H1 (cell line): ENCODE data around the gene KCNAB2. TPM values are rescaled to one million over a fixed set of nuclear protein-coding genes. Genes with fewer than 3 reads are reported as not detected.

ENCODE experiments used
- CTCF ChIA-PET: fragments of 300-600 bp; sonication (Branson Sonifier 250); formaldehyde crosslinking; loops from one replicate; lab custom pipeline; 2021; ENCODE audit not compliant: partially characterized antibody; lab: Charles Lee
- POLR2A ChIA-PET: fragments of 300-600 bp; sonication (Branson Sonifier 250); formaldehyde crosslinking; loops from one replicate; lab custom pipeline; 2021; ENCODE audit warnings: inconsistent platforms; ENCODE audit not compliant: partially characterized antibody; lab: Charles Lee
- DNase-seq, 2 experiments: peaks; one replicate each; pipeline versions ENCODE4 v3.0.0 to v3.0.0-alpha.2; 2010 to 2022; ENCODE audit warnings: low spot score in 2 of 2, low read depth in 1 of 2, mixed read lengths in 1 of 2
- FAIRE-seq: peaks from 2 replicates; lab custom pipeline; 2011; peaks lifted over from hg19 to GRCh38; lab: Jason Lieb, UNC
- H2AFZ ChIP-seq: 2 replicates; pipeline ENCODE4 v1.8.1; 2012; ENCODE audit warnings: low read length, inconsistent platforms
- H2AK5ac ChIP-seq: 2 replicates; pipeline ENCODE4 v1.6.1; 2013; ENCODE audit warnings: low read depth, low read length
- H2BK120ac ChIP-seq: replicated peaks from 2 replicates; pipeline ENCODE3; 2013; ENCODE audit warnings: low read depth, low read length, inconsistent platforms
- H2BK12ac ChIP-seq: 2 replicates; pipeline ENCODE4 v1.6.1; 2013; ENCODE audit warnings: low read depth, low read length
- H2BK15ac ChIP-seq: 2 replicates; pipeline ENCODE4 v1.6.1; 2013; ENCODE audit warnings: low read length
- H2BK20ac ChIP-seq: 2 replicates; pipeline ENCODE4 v1.6.1; 2013; ENCODE audit warnings: low read length
- H2BK5ac ChIP-seq: 2 replicates; pipeline ENCODE4 v1.6.1; 2013; ENCODE audit warnings: low read depth, low read length
- H3K14ac ChIP-seq: 2 replicates; pipeline ENCODE4 v1.6.1; 2013; ENCODE audit warnings: inconsistent platforms; ENCODE audit not compliant: insufficient read length
- H3K18ac ChIP-seq: 2 replicates; pipeline ENCODE4 v1.6.1; 2013; ENCODE audit warnings: low read length; ENCODE audit errors: extremely low read depth
- H3K23ac ChIP-seq: 2 replicates; pipeline ENCODE4 v1.6.1; 2013; ENCODE audit warnings: inconsistent platforms; ENCODE audit not compliant: insufficient read length
- H3K23me2 ChIP-seq: 2 replicates; pipeline ENCODE4 v1.6.1; 2013; ENCODE audit warnings: low read depth, low read length
- H3K27ac ChIP-seq: 2 replicates; pipeline ENCODE4 v1.6.1; 2011; ENCODE audit warnings: low read depth, low read length, inconsistent platforms
- H3K27me3 ChIP-seq, 4 experiments: replicated peaks in 1 of 4; 1 replicate in 1 of 4; 2 replicates in 3 of 4; pipeline versions ENCODE4 v1.6.1 to v1.8.1; 2011 to 2013; ENCODE audit warnings: low read length in 3 of 4, mild to moderate bottlenecking in 3 of 4, inconsistent platforms in 2 of 4, mixed read lengths in 2 of 4, moderate library complexity in 1 of 4; ENCODE audit not compliant: control insufficient read depth in 3 of 4, insufficient read depth in 3 of 4; ENCODE audit errors: extremely low read depth in 1 of 4
- H3K36me3 ChIP-seq, 4 experiments: 2 replicates each; pipeline versions ENCODE4 v1.6.1 to v1.8.1; 2011 to 2013; ENCODE audit warnings: mild to moderate bottlenecking in 4 of 4, low read length in 3 of 4, moderate library complexity in 2 of 4, control low read depth in 1 of 4, inconsistent platforms in 1 of 4; ENCODE audit not compliant: insufficient read depth in 4 of 4, control insufficient read depth in 2 of 4
- H3K4ac ChIP-seq: replicated peaks from 2 replicates; pipeline ENCODE3; 2013; ENCODE audit warnings: low read length, low read depth, mixed read lengths, inconsistent platforms; ENCODE audit not compliant: insufficient read length
- H3K4me1 ChIP-seq, 4 experiments: replicated peaks in 1 of 4; 1 replicate in 1 of 4; 2 replicates in 3 of 4; pipeline versions ENCODE4 v1.6.1 to v1.8.1; 2011 to 2013; ENCODE audit warnings: low read length in 3 of 4, inconsistent platforms in 2 of 4, mixed read lengths in 1 of 4; ENCODE audit not compliant: insufficient read depth in 4 of 4, control insufficient read depth in 3 of 4
- H3K4me2 ChIP-seq, 2 experiments: 2 replicates each; pipeline versions ENCODE4 v1.6.1 to v1.8.1; 2011 to 2013; ENCODE audit warnings: low read depth in 2 of 2, low read length in 2 of 2, control low read depth in 1 of 2, inconsistent platforms in 1 of 2, mild to moderate bottlenecking in 1 of 2; ENCODE audit not compliant: insufficient read depth in 1 of 2
- H3K4me3 ChIP-seq, 4 experiments: fragments of 200-600, 300-600 bp in 1 of 4; sonication (generic), shearing (Covaris generic), sonication (Bioruptor Twin) in 1 of 4; 2 replicates each; pipeline versions ENCODE4 v1.5.1 to v1.8.1; 2011 to 2016; ENCODE audit warnings: low read length in 4 of 4, low read depth in 3 of 4, control low read depth in 2 of 4, inconsistent platforms in 2 of 4, mild to moderate bottlenecking in 2 of 4, mixed read lengths in 1 of 4, moderate library complexity in 1 of 4; ENCODE audit not compliant: insufficient read depth in 2 of 4; ENCODE audit errors: extremely low read depth in 1 of 4
- H3K56ac ChIP-seq: replicated peaks from 2 replicates; pipeline ENCODE3; 2013; ENCODE audit warnings: low read depth, mild to moderate bottlenecking, mixed read lengths, low read length, inconsistent platforms; ENCODE audit not compliant: insufficient read length
- H3K79me1 ChIP-seq: 2 replicates; pipeline ENCODE4 v1.6.1; 2013; ENCODE audit warnings: low read depth, low read length, control low read depth
- H3K79me2 ChIP-seq, 2 experiments: 2 replicates each; pipeline versions ENCODE4 v1.6.1 to v1.8.1; 2012 to 2013; ENCODE audit warnings: low read length in 2 of 2, mild to moderate bottlenecking in 2 of 2, inconsistent platforms in 1 of 2; ENCODE audit not compliant: insufficient read depth in 2 of 2, control insufficient read depth in 1 of 2
- H3K9ac ChIP-seq, 4 experiments: replicated peaks in 1 of 4; 1 replicate in 1 of 4; 2 replicates in 3 of 4; pipeline versions ENCODE4 v1.6.1 to v1.8.1; 2011 to 2013; ENCODE audit warnings: low read depth in 3 of 4, low read length in 3 of 4, control low read depth in 2 of 4, mild to moderate bottlenecking in 2 of 4, moderate library complexity in 2 of 4, inconsistent platforms in 1 of 4; ENCODE audit errors: extremely low read depth in 1 of 4
- H3K9me3 ChIP-seq, 2 experiments: 2 replicates each; pipeline versions ENCODE4 v1.6.1 to v1.8.1; 2012 to 2013; ENCODE audit warnings: mild to moderate bottlenecking in 2 of 2, moderate library complexity in 2 of 2, control low read depth in 1 of 2, inconsistent platforms in 1 of 2, low read depth in 1 of 2, low read length in 1 of 2, mixed read lengths in 1 of 2; ENCODE audit not compliant: insufficient read depth in 2 of 2
- H4K20me1 ChIP-seq, 2 experiments: replicated peaks in 1 of 2; 2 replicates each; pipeline versions ENCODE3 to v1.8.1; 2011 to 2013; ENCODE audit warnings: inconsistent platforms in 2 of 2, low read length in 2 of 2, mild to moderate bottlenecking in 1 of 2; ENCODE audit not compliant: insufficient read depth in 2 of 2, control insufficient read depth in 1 of 2
- H4K5ac ChIP-seq: 2 replicates; pipeline ENCODE4 v1.6.1; 2013; ENCODE audit warnings: low read length, low read depth, mixed read lengths, inconsistent platforms; ENCODE audit not compliant: insufficient read length
- H4K8ac ChIP-seq: 2 replicates; pipeline ENCODE4 v1.8.0; 2013; ENCODE audit warnings: mild to moderate bottlenecking, moderate library complexity, low read length, inconsistent platforms; ENCODE audit not compliant: insufficient read depth; ENCODE audit errors: extremely low read depth
- H4K91ac ChIP-seq: replicated peaks from 2 replicates; pipeline ENCODE3; 2013; ENCODE audit warnings: low read length, mixed read lengths, inconsistent platforms; ENCODE audit not compliant: insufficient read length
- ASH2L ChIP-seq: fragments of 200-600, 300-600 bp; sonication (generic); IDR thresholded peaks from one replicate; pipeline ENCODE4 v1.7.1; 2017; ENCODE audit warnings: low read length
- CHD2 ChIP-seq: IDR thresholded peaks from 2 replicates; pipeline ENCODE4 v1.6.1; 2012; ENCODE audit warnings: low read length, improper control_type of control experiment
- HDAC6 ChIP-seq: IDR thresholded peaks from one replicate; pipeline ENCODE4 v1.7.1; 2012; ENCODE audit warnings: low read depth, mild to moderate bottlenecking, inconsistent platforms, low read length, moderate library complexity
- NANOG ChIP-seq: IDR thresholded peaks from 2 replicates; pipeline ENCODE4 v1.6.1; 2011; ENCODE audit warnings: low read length, low read depth, mild to moderate bottlenecking, inconsistent platforms; ENCODE audit not compliant: insufficient read depth, poor library complexity, severe bottlenecking
- SIRT6 ChIP-seq: IDR thresholded peaks from one replicate; pipeline ENCODE4 v1.7.1; 2012; ENCODE audit warnings: low read length, inconsistent platforms
- TAF1 ChIP-seq: IDR thresholded peaks from 2 replicates; pipeline ENCODE4 v1.6.1; 2011; ENCODE audit warnings: mild to moderate bottlenecking, low read depth, low read length
- TCF12 ChIP-seq: IDR thresholded peaks from 2 replicates; pipeline ENCODE4 v1.6.1; 2011; ENCODE audit warnings: low read depth, mild to moderate bottlenecking, low read length
- TEAD4 ChIP-seq: IDR thresholded peaks from 2 replicates; pipeline ENCODE4 v1.6.1; 2012; ENCODE audit warnings: low read depth, low read length, inconsistent platforms, mixed read lengths
- WGBS, 2 experiments: shearing (Covaris generic) in 1 of 2; methylation state at CpG; one replicate each; pipeline versions ENCODE4 v1.1.6 to v1.1.7; 2013 to 2015; ENCODE audit warnings: low lambda C conversion rate in 2 of 2, mixed read lengths in 2 of 2, inconsistent platforms in 1 of 2, low coverage in 1 of 2, missing lambda C conversion rate in 1 of 2; ENCODE audit not compliant: insufficient replicate concordance in 2 of 2, insufficient coverage in 1 of 2, insufficient read length in 1 of 2; ENCODE audit errors: extremely low coverage in 1 of 2, missing lambda C conversion rate in 1 of 2; 5-methylcytosine and 5-hydroxymethylcytosine counted together
- polyA plus RNA-seq, 7 experiments: library from polyadenylated mRNA; depleted of rRNA in 3 of 7; stranded (reverse) in 5 of 7; unstranded in 2 of 7; fragments of >200 nt in 5 of 7; fragments of 200-250 nt in 2 of 7; gene quantifications; 1 replicate in 5 of 7; 2 replicates in 1 of 7; 4 replicates in 1 of 7; pipeline versions ENCODE4 v1.2.1 to v1.2.3, GENCODE V29; 2011 to 2013; ENCODE audit warnings: missing spikeins in 2 of 7, mixed read lengths in 2 of 7
- total RNA-seq: library from RNA; stranded (reverse); fragmentation: NEBNext Ultra II Directional; extraction: Animal tissue kit (Norgen Biotek cat#: 25700); gene quantifications from 2 replicates; pipeline ENCODE4 v1.2.1, GENCODE V29; 2021
- TF ChIP-seq, protein P1 (sequence below): IDR thresholded peaks from 2 replicates; pipeline ENCODE4 v1.6.1; 2012; ENCODE audit warnings: inconsistent platforms

Gene KCNAB2
- total and polyA plus RNA-seq, 2 of the 8 experiments (the other 6 are each of a cell fraction or from before 2014, with no cell fraction given): 4.5 to 7.0 TPM

GRCh38 chr1:6016191-6016865 is 29.4 kb upstream of the KCNAB2 start:
- Histone ChIP-seq H4K5ac (no peak overlapping the region), H3K14ac (no peak overlapping the region), H3K27me3 (no peaks in the 10 kb centered on the region), H2BK5ac (no peak overlapping the region), H3K4ac (no peak overlapping the region), H2BK15ac (no peak overlapping the region), H4K20me1 (peaks cover 0 to 5% of the 10 kb centered on the region in 2 experiments), H3K79me2 (no peaks in the 10 kb centered on the region), H3K79me1 (no peaks in the 10 kb centered on the region), H3K56ac (no peak overlapping the region), H3K9ac (no peak overlapping the region), H2BK20ac (no peak overlapping the region), H3K4me2 (no peak overlapping the region), H2BK12ac (no peak overlapping the region), H3K4me1 (no peaks in the 10 kb centered on the region), H4K91ac (no peak overlapping the region), H3K23me2 (peaks cover 4% of the 10 kb centered on the region; the same call in 1 of the 2 replicates), H2BK120ac (no peak overlapping the region), H2AK5ac (no peak overlapping the region), H3K4me3 (no peak overlapping the region), H3K9me3 (no peaks in the 10 kb centered on the region), H3K23ac (no peak overlapping the region)
- no peak for FAIRE-seq
- WGBS, 2 experiments: 90% methylated on average over 21 of the region's 21 CpGs; no CpG with 5 or more reads in 1 of the 2 experiments
- POLR2A ChIA-PET: interaction anchor here (1.0 kb wide), 1 partner anchor 9 kb away, joined by 3 read pairs; no protein-coding TSS in a partner anchor
- TF ChIP-seq ASH2L (no peak), TEAD4 (no peak), CHD2 (no peak), HDAC6 (no peak), TCF12 (no peak), NANOG (no peak), TAF1 (no peak), SIRT6 (no peak)
- TF ChIP-seq, protein P1, sequence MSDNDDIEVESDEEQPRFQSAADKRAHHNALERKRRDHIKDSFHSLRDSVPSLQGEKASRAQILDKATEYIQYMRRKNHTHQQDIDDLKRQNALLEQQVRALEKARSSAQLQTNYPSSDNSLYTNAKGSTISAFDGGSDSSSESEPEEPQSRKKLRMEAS: no peak
- TF ChIP-seq, all 59 proteins: peak for 0
- Histone ChIP-seq H4K8ac (no peak overlapping the region), H3K27ac (no peak overlapping the region), H2AFZ (no peak overlapping the region), H3K18ac (no peak overlapping the region), H3K36me3 (no peaks in the 10 kb centered on the region)
- CTCF ChIA-PET: interaction anchor here (0.6 to 3.5 kb wide), 6 partner anchors 9 to 378 kb away, joined by 3 to 11 read pairs (median 4); no protein-coding TSS in a partner anchor
- DNase-seq: no peak
